ENCODE results near the gene PFKFB2.
A peak's percentile ranks its signal among the peaks of the same experiment; 100 is the strongest.
"Not testable (repeated sequence)": the region's sequence is repeated elsewhere in the genome, so short reads cannot be mapped to it uniquely, and the experiment has no call there.

PFKFB2 gene

GRCh38 chr1:207041397-207041796 is 11.7 kb upstream of the PFKFB2 start:
- not testable (repeated sequence) for DNase-seq

GRCh38 chr1:207045453-207045852 is 7.6 kb upstream of the PFKFB2 start:
- DNase-seq = no peak

- DNase-seq = no peak
Observed at GRCh38 chr1:207047505-207047904, 5.6 kb upstream of the PFKFB2 start.

- no peak for DNase-seq
Observed at GRCh38 chr1:207048041-207048440, 5.0 kb upstream of the PFKFB2 start.

GRCh38 chr1:207049054-207049453 is 4.0 kb upstream of the PFKFB2 start:
- no peak for DNase-seq

- DNase-seq = no peak
Observed at GRCh38 chr1:207049514-207049913, 3.6 kb upstream of the PFKFB2 start.

- DNase-seq = peak; percentile 4
Observed at GRCh38 chr1:207049974-207050391, 3.1 kb upstream of the PFKFB2 start.

- DNase-seq = peak; percentile 18
Observed at GRCh38 chr1:207050480-207051190, 2.4 kb upstream of the PFKFB2 start.

- no peak for DNase-seq
Observed at GRCh38 chr1:207051191-207051943, 1.7 kb upstream of the PFKFB2 start, which contains the start of gene YOD1. YOD1 (minus strand) TSS chr1:207051208; CDS start chr1:207051030, 178 bp downstream.

- DNase-seq = no peak
Observed at GRCh38 chr1:207054491-207054890, 1.4 kb downstream of the PFKFB2 start.

GRCh38 chr1:207055386-207056001 is 2.4 kb downstream of the PFKFB2 start:
- DNase-seq = no peak

- no peak for DNase-seq
Observed at GRCh38 chr1:207056673-207057072, 3.6 kb downstream of the PFKFB2 start.

GRCh38 chr1:207058252-207058651 is 5.2 kb downstream of the PFKFB2 start:
- DNase-seq = no peak

- DNase-seq = peak; percentile 4
Observed at GRCh38 chr1:207058878-207059867, 6.1 kb downstream of the PFKFB2 start.

GRCh38 chr1:207059881-207060280 is 6.8 kb downstream of the PFKFB2 start:
- no peak for DNase-seq

- no peak for DNase-seq
Observed at GRCh38 chr1:207060596-207060995, 7.5 kb downstream of the PFKFB2 start.

GRCh38 chr1:207062058-207062457 is 9.0 kb downstream of the PFKFB2 start:
- DNase-seq = no peak

GRCh38 chr1:207063014-207063413 is 9.9 kb downstream of the PFKFB2 start:
- no peak for DNase-seq

- no peak for DNase-seq
Observed at GRCh38 chr1:207064561-207064960, 11.5 kb downstream of the PFKFB2 start.

GRCh38 chr1:207067185-207067584 is 14.1 kb downstream of the PFKFB2 start:
- DNase-seq = no peak

- no peak for DNase-seq
Observed at GRCh38 chr1:207067665-207068064, 14.6 kb downstream of the PFKFB2 start.

- DNase-seq = no peak
Observed at GRCh38 chr1:207069061-207069460, 16.0 kb downstream of the PFKFB2 start.

All from NCI-H524 treated with DMSO at 0.1 percent for 48 hours (cell line).